GM19455 (cell line): Measurements from ENCODE around the gene TMEM80.
"Not testable (repeated sequence)": the region's sequence is repeated elsewhere in the genome, so short reads cannot be mapped to it uniquely, and the experiment has no call there.

Experiments
- ATAC-seq: cut with Tn5 transposase; IDR thresholded peaks from one replicate; pipeline ENCODE4 v1.9.1; 2021; ENCODE audit not compliant: unreplicated experiment

The TMEM80 gene

GRCh38 chr11:720642-721246 lies 25.1 kb downstream of the TMEM80 start:
- ATAC-seq, result no peak

GRCh38 chr11:721247-721740 lies 25.7 kb downstream of the TMEM80 start:
- no peak for ATAC-seq

GRCh38 chr11:721741-722345 lies 26.2 kb downstream of the TMEM80 start:
- ATAC-seq, result no peak

- no peak for ATAC-seq
Measured at GRCh38 chr11:722346-722811, 26.8 kb downstream of the TMEM80 start.

- no peak for ATAC-seq
Measured at GRCh38 chr11:723120-723883, 27.7 kb downstream of the TMEM80 start.

GRCh38 chr11:724049-724777 lies 28.6 kb downstream of the TMEM80 start:
- no peak for ATAC-seq

- no peak for ATAC-seq
Measured at GRCh38 chr11:724778-725386, 29.3 kb downstream of the TMEM80 start.

- no peak for ATAC-seq
Measured at GRCh38 chr11:725624-726202, 30.1 kb downstream of the TMEM80 start.

GRCh38 chr11:726278-727220 lies 30.9 kb downstream of the TMEM80 start:
- no peak for ATAC-seq

GRCh38 chr11:727281-727701 lies 31.7 kb downstream of the TMEM80 start:
- ATAC-seq, result no peak

- ATAC-seq, result no peak
Measured at GRCh38 chr11:727859-728748, 32.5 kb downstream of the TMEM80 start.

- ATAC-seq, result no peak
Measured at GRCh38 chr11:728901-729491, 33.4 kb downstream of the TMEM80 start.

- no peak for ATAC-seq
Measured at GRCh38 chr11:729492-730074, 34.0 kb downstream of the TMEM80 start.

- no peak for ATAC-seq
Measured at GRCh38 chr11:733072-733471, 37.5 kb downstream of the TMEM80 start.

- not testable (repeated sequence) for ATAC-seq
Measured at GRCh38 chr11:734541-734940, 38.9 kb downstream of the TMEM80 start.

- no peak for ATAC-seq
Measured at GRCh38 chr11:737366-737765, 41.8 kb downstream of the TMEM80 start.

GRCh38 chr11:737899-738298 lies 42.3 kb downstream of the TMEM80 start:
- ATAC-seq, result not testable (repeated sequence)

GRCh38 chr11:742156-742546 lies 46.5 kb downstream of the TMEM80 start:
- ATAC-seq, result no peak
